Choroid plexus epithelial cell (primary cell): Measurements from ENCODE around the gene ZNF267.
"Not testable (repeated sequence)": the region's sequence is repeated elsewhere in the genome, so short reads cannot be mapped to it uniquely, and the experiment has no call there.

ENCODE experiments used
- DNase-seq: peaks from one replicate; pipeline ENCODE4 v3.0.0-alpha.2; 2010; ENCODE audit warnings: low read depth
- H3K4me3 ChIP-seq: 2 replicates; pipeline ENCODE4 v1.5.1; 2011; ENCODE audit warnings: low read depth, mild to moderate bottlenecking, control low read depth, low read length, moderate library complexity
- CTCF ChIP-seq: conservative IDR thresholded peaks from 2 replicates; pipeline ENCODE4 v1.5.1; 2011; ENCODE audit warnings: low read depth, mild to moderate bottlenecking, control low read depth, inconsistent platforms, low read length, moderate library complexity

ZNF267 gene

GRCh38 chr16:31880322-31880979 lies 6.8 kb downstream of the ZNF267 start:
- DNase-seq = peak; percentile 89
- TF ChIP-seq CTCF = no peak
- H3K4me3 ChIP-seq = no peak overlapping the region

GRCh38 chr16:31886227-31886626 lies 12.6 kb downstream of the ZNF267 start:
- no peak for DNase-seq
- H3K4me3 ChIP-seq = no peak overlapping the region
- no peak for TF ChIP-seq CTCF

- H3K4me3 ChIP-seq = no peak overlapping the region
- no peak for TF ChIP-seq CTCF
- DNase-seq = no peak
These were observed 15.1 kb downstream of the ZNF267 start for GRCh38 chr16:31888735-31889134.

- not testable (repeated sequence) for DNase-seq, H3K4me3 ChIP-seq
These were observed 18.5 kb downstream of the ZNF267 start for GRCh38 chr16:31892111-31892510.

- H3K4me3 ChIP-seq = no peak overlapping the region
- DNase-seq = no peak
- no peak for TF ChIP-seq CTCF
These were observed 20.2 kb downstream of the ZNF267 start for GRCh38 chr16:31893824-31894223.

- H3K4me3 ChIP-seq = no peak overlapping the region
- no peak for TF ChIP-seq CTCF
- no peak for DNase-seq
These were observed 23.7 kb downstream of the ZNF267 start for GRCh38 chr16:31897283-31897682.

- no peak for TF ChIP-seq CTCF
- no peak for DNase-seq
- H3K4me3 ChIP-seq = no peak overlapping the region
These were observed 25.9 kb downstream of the ZNF267 start for GRCh38 chr16:31899505-31899904.

GRCh38 chr16:31904571-31904970 lies 31.0 kb downstream of the ZNF267 start:
- not testable (repeated sequence) for H3K4me3 ChIP-seq, DNase-seq
